ENCODE data around the gene TPD52L2.

Gene TPD52L2

GRCh38 chr20:63898882-63899558 is 34.0 kb downstream of the TPD52L2 start:
- TF ChIP-seq ZNF565 (CRISPR knock-in tag; conservative IDR thresholded peaks at IDR 0.05; ENCODE audit: low read depth) (no peak), TCF4 (CRISPR knock-in tag; IDR thresholded peaks at IDR 0.05; ENCODE audit: borderline replicate concordance) (no peak), ARNTL (CRISPR knock-in tag; IDR thresholded peaks at IDR 0.05; ENCODE audit: borderline replicate concordance, low read depth) (no peak), ZFP3 (CRISPR knock-in tag; IDR thresholded peaks at IDR 0.05) (no peak)
- TF ChIP-seq, protein P1, sequence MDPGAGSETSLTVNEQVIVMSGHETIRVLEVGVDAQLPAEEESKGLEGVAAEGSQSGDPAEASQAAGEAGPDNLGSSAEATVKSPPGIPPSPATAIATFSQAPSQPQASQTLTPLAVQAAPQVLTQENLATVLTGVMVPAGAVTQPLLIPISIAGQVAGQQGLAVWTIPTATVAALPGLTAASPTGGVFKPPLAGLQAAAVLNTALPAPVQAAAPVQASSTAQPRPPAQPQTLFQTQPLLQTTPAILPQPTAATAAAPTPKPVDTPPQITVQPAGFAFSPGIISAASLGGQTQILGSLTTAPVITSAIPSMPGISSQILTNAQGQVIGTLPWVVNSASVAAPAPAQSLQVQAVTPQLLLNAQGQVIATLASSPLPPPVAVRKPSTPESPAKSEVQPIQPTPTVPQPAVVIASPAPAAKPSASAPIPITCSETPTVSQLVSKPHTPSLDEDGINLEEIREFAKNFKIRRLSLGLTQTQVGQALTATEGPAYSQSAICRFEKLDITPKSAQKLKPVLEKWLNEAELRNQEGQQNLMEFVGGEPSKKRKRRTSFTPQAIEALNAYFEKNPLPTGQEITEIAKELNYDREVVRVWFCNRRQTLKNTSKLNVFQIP (CRISPR knock-in tag; IDR thresholded peaks at IDR 0.05; ENCODE audit: borderline replicate concordance, low read depth) = no peak
- no peak for ATAC-seq

DNA sequence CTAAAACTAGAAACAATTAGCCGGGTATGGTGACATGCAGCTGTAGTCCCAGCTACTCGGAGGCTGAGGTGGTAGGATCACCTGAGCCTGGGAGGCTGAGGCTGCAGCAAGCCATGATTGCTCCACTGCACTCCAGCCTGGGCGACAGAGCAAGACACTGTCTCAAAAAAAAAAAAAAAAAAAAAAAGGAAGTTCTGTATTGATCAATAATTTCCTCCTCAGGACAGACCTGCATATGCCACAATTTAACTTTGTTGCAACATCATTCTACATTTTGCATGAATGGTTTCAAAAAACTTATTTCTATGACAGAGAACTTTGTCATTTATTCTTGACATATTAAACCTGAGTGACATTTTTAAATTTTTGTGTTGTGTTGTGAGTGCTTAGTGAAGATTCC is 35.3 kb downstream of the TPD52L2 start:
- no peak for TF ChIP-seq ZNF70 (CRISPR knock-in tag; IDR thresholded peaks at IDR 0.05)
- TF ChIP-seq ESRRG (CRISPR knock-in tag; IDR thresholded peaks at IDR 0.05) = no peak
- no peak for TF ChIP-seq ZFP3 (CRISPR knock-in tag; IDR thresholded peaks at IDR 0.05)
- TF ChIP-seq GLIS3 (CRISPR knock-in tag; IDR thresholded peaks at IDR 0.05) = no peak
- no peak for TF ChIP-seq CREB5 (CRISPR knock-in tag; IDR thresholded peaks at IDR 0.05; ENCODE audit: low read depth)
- no peak for TF ChIP-seq TOX (CRISPR knock-in tag; IDR thresholded peaks at IDR 0.05; ENCODE audit: borderline replicate concordance)
- ATAC-seq = no peak

DNA sequence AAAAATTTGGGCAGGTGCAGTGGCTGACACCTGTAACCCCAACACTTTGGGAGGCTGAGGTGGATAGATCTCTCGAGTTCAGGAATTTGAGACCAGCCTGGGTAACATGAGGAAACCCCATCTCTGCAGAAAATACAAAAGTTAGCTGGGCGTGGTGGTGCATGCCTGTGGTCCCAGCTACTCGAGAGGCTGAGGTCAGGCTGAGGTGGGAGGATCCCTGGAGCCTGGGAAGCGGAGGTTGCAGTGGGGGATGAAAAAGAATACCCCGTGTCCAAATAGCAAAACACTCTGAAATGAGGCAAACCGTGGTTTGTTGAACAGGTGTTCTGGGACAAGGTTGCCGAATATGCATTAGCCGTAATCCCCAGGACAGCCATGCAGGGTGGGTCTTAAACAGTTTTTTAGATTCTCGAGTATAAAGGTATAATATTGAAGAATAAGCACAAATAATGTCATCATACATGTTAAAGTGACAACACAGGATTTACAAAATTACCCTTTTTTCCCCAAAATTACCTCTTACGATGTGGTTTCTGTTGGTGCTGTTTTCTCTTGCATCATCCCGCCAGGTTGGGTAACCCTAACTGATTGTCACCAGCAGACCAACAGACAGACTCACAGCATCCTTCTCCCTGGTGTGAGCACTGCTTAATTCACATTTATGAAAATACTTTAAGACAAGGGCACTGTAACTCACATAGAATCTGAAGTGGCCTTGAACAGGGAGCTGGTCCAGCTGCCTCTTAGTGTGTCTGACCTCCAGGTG is 38.9 kb downstream of the TPD52L2 start:
- no peak for ATAC-seq
- no peak for TF ChIP-seq ARNTL (CRISPR knock-in tag; IDR thresholded peaks at IDR 0.05; ENCODE audit: borderline replicate concordance, low read depth)
- TF ChIP-seq ESRRG (CRISPR knock-in tag; IDR thresholded peaks at IDR 0.05) = no peak
- TF ChIP-seq CREB5 (CRISPR knock-in tag; IDR thresholded peaks at IDR 0.05; ENCODE audit: low read depth) = no peak
- no peak for TF ChIP-seq OSR1 (CRISPR knock-in tag; IDR thresholded peaks at IDR 0.05)
- TF ChIP-seq BACH2 (CRISPR knock-in tag; IDR thresholded peaks at IDR 0.05; ENCODE audit: borderline replicate concordance) = no peak
- TF ChIP-seq ZC3H10 (CRISPR knock-in tag; IDR thresholded peaks at IDR 0.05) = no peak
- no peak for TF ChIP-seq SNAI2 (CRISPR knock-in tag; IDR thresholded peaks at IDR 0.05)
- no peak for TF ChIP-seq ZFP30 (CRISPR knock-in tag; IDR thresholded peaks at IDR 0.05)
- TF ChIP-seq, protein P1 (CRISPR knock-in tag; IDR thresholded peaks at IDR 0.05; ENCODE audit: borderline replicate concordance, low read depth) = no peak
- no peak for TF ChIP-seq ZNF8 (CRISPR knock-in tag; IDR thresholded peaks at IDR 0.05)
- TF ChIP-seq, protein P2, sequence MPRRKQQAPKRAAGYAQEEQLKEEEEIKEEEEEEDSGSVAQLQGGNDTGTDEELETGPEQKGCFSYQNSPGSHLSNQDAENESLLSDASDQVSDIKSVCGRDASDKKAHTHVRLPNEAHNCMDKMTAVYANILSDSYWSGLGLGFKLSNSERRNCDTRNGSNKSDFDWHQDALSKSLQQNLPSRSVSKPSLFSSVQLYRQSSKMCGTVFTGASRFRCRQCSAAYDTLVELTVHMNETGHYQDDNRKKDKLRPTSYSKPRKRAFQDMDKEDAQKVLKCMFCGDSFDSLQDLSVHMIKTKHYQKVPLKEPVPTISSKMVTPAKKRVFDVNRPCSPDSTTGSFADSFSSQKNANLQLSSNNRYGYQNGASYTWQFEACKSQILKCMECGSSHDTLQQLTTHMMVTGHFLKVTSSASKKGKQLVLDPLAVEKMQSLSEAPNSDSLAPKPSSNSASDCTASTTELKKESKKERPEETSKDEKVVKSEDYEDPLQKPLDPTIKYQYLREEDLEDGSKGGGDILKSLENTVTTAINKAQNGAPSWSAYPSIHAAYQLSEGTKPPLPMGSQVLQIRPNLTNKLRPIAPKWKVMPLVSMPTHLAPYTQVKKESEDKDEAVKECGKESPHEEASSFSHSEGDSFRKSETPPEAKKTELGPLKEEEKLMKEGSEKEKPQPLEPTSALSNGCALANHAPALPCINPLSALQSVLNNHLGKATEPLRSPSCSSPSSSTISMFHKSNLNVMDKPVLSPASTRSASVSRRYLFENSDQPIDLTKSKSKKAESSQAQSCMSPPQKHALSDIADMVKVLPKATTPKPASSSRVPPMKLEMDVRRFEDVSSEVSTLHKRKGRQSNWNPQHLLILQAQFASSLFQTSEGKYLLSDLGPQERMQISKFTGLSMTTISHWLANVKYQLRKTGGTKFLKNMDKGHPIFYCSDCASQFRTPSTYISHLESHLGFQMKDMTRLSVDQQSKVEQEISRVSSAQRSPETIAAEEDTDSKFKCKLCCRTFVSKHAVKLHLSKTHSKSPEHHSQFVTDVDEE (CRISPR knock-in tag; IDR thresholded peaks at IDR 0.05) = no peak

Measured in SK-N-SH treated with all-trans-retinoic acid at 6 μM for 48 hours (cell line).